Choroid plexus epithelial cell (primary cell): ENCODE data around the gene CCDC92B.
A peak's percentile ranks its signal among the peaks of the same experiment; 100 is the strongest.
"Not testable (repeated sequence)": the region's sequence is repeated elsewhere in the genome, so short reads cannot be mapped to it uniquely, and the experiment has no call there.

Experiments used
- DNase-seq: peaks from one replicate; pipeline ENCODE4 v3.0.0-alpha.2; 2010; ENCODE audit warnings: low read depth
- H3K4me3 ChIP-seq: 2 replicates; pipeline ENCODE4 v1.5.1; 2011; ENCODE audit warnings: low read depth, mild to moderate bottlenecking, control low read depth, low read length, moderate library complexity
- TF ChIP-seq, protein P1 (sequence below): conservative IDR thresholded peaks from 2 replicates; pipeline ENCODE4 v1.5.1; 2011; ENCODE audit warnings: low read depth, mild to moderate bottlenecking, control low read depth, inconsistent platforms, low read length, moderate library complexity

The CCDC92B gene

GRCh38 chr17:2687074-2687418 lies 62.4 kb downstream of the CCDC92B start:
- TF ChIP-seq, protein P1, sequence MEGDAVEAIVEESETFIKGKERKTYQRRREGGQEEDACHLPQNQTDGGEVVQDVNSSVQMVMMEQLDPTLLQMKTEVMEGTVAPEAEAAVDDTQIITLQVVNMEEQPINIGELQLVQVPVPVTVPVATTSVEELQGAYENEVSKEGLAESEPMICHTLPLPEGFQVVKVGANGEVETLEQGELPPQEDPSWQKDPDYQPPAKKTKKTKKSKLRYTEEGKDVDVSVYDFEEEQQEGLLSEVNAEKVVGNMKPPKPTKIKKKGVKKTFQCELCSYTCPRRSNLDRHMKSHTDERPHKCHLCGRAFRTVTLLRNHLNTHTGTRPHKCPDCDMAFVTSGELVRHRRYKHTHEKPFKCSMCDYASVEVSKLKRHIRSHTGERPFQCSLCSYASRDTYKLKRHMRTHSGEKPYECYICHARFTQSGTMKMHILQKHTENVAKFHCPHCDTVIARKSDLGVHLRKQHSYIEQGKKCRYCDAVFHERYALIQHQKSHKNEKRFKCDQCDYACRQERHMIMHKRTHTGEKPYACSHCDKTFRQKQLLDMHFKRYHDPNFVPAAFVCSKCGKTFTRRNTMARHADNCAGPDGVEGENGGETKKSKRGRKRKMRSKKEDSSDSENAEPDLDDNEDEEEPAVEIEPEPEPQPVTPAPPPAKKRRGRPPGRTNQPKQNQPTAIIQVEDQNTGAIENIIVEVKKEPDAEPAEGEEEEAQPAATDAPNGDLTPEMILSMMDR: no peak
- DNase-seq: no peak
- H3K4me3 ChIP-seq: no peak overlapping the region

- DNase-seq: no peak
- H3K4me3 ChIP-seq: no peak overlapping the region
- TF ChIP-seq, protein P1: no peak
These were observed 63.8 kb downstream of the CCDC92B start for GRCh38 chr17:2685696-2686095.

DNA sequence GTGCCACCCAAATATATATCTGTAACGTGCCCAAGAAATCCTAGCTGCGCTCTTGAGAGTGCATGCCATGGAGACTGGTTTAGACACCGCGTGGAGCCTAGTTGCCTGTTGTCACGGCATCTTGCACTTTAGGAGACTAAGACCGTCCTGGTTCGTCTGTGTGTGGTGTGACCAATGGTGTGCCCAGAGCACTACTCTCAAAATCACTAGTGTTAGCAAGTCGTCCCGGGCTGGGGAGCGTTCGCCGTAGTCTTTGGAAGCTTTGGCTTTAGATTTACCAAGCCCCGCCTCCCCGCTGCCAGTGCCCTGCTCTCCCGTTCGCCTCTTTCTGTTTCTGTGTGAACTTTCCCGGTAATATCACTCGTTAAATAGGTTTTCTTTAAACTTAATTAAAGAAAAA lies 64.9 kb downstream of the CCDC92B start:
- TF ChIP-seq, protein P1: no peak
- H3K4me3 ChIP-seq: no peak overlapping the region
- no peak for DNase-seq

GRCh38 chr17:2683912-2684311 lies 65.5 kb downstream of the CCDC92B start:
- H3K4me3 ChIP-seq: no peak overlapping the region
- peak; percentile 65 for DNase-seq
- TF ChIP-seq, protein P1: no peak

- TF ChIP-seq, protein P1: no peak
- peak; percentile 49 for DNase-seq
- no peak overlapping the region for H3K4me3 ChIP-seq
These were observed 67.1 kb downstream of the CCDC92B start for GRCh38 chr17:2682176-2682938.

DNA sequence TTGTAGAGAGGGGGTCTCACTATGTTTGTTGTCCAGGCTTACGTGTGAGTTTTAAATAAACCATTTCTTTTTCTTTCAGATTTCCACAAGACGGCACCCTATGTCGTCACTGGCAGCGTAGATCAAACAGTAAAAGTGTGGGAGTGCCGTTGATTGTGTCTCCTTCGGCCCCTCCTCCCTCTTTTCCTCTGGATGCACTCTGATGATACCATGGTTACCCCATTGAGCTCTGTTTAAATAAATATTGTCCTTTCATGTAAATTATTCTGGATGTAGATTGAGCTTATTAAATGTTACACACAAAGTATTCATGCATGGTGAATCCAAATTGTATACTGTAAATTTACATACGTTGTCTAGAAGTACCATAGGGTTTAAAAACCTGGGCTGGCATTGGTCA lies 67.8 kb downstream of the CCDC92B start:
- no peak for DNase-seq
- no peak overlapping the region for H3K4me3 ChIP-seq
- TF ChIP-seq, protein P1: no peak

DNA sequence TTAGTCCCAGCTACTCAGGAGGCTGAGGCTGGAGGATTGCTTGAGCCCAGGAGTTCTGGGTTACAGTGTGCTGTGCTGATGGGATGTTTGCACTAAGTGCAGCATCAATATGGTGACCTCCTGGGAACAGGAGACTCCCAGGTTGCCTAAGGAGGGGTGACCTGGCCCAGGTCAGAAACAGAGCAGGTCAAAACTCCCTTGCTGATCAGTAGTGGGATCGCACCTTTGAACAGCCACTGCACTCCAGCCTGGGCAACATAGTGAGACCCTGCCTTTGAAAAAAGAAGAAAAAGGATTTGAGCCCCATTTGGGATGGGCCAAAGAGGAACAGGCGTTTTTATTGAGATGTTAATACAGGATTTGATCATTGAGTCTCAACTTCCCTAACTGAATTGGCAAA lies 68.5 kb downstream of the CCDC92B start:
- no peak for DNase-seq
- TF ChIP-seq, protein P1: no peak
- no peak overlapping the region for H3K4me3 ChIP-seq

- H3K4me3 ChIP-seq, DNase-seq: not testable (repeated sequence)
These were observed 70.2 kb downstream of the CCDC92B start for GRCh38 chr17:2679247-2679646.
